Measurements from ENCODE around the gene TIAM2.

GRCh38 chr6:155079985-155080452, 84.9 kb downstream of the TIAM2 start:
- TF ChIP-seq CTCF (IDR thresholded peaks at IDR 0.05) (no peak), POLR2A (IDR thresholded peaks at IDR 0.05) (no peak)

All from uterus (tissue), 2 donors.